H9 (cell line): ENCODE data around the gene PNMT. TPM values are rescaled to one million over a fixed set of nuclear protein-coding genes. Genes with fewer than 3 reads are reported as not detected.

ENCODE experiments used
- DNase-seq: peaks from one replicate; pipeline ENCODE4 v3.0.0-alpha.2; 2017
- H2AFZ ChIP-seq: one replicate; pipeline ENCODE4 v1.6.1; 2013; ENCODE audit warnings: mild to moderate bottlenecking, low read length, control low read depth, moderate library complexity
- H2AK5ac ChIP-seq: 2 replicates; pipeline ENCODE4 v1.6.1; 2013; ENCODE audit warnings: low read length, control low read depth, mixed read lengths; ENCODE audit not compliant: insufficient read length
- H2BK120ac ChIP-seq: one replicate; pipeline ENCODE4 v1.6.1; 2013; ENCODE audit warnings: low read depth, mild to moderate bottlenecking, low read length, control low read depth, inconsistent platforms; ENCODE audit not compliant: poor library complexity, severe bottlenecking
- H2BK12ac ChIP-seq: 2 replicates; pipeline ENCODE4 v1.6.1; 2013; ENCODE audit warnings: low read length, control low read depth, mixed read lengths, low read depth; ENCODE audit not compliant: insufficient read length
- H2BK15ac ChIP-seq: 2 replicates; pipeline ENCODE4 v1.6.1; 2013; ENCODE audit warnings: low read depth, low read length, control low read depth
- H2BK20ac ChIP-seq: one replicate; pipeline ENCODE4 v1.6.1; 2013; ENCODE audit warnings: low read depth, mild to moderate bottlenecking, low read length, control low read depth, inconsistent platforms; ENCODE audit not compliant: poor library complexity, severe bottlenecking
- H2BK5ac ChIP-seq: 2 replicates; pipeline ENCODE4 v1.6.1; 2013; ENCODE audit warnings: low read length, control low read depth, mixed read lengths; ENCODE audit not compliant: insufficient read length
- H3K14ac ChIP-seq: 2 replicates; pipeline ENCODE4 v1.6.1; 2013; ENCODE audit warnings: low read length, control low read depth; ENCODE audit not compliant: insufficient read depth
- H3K18ac ChIP-seq: 2 replicates; pipeline ENCODE4 v1.6.1; 2013; ENCODE audit warnings: low read depth, mild to moderate bottlenecking, mixed read lengths, low read length, control low read depth; ENCODE audit not compliant: insufficient read length
- H3K23ac ChIP-seq: 2 replicates; pipeline ENCODE4 v1.6.1; 2013; ENCODE audit warnings: low read length, control low read depth, mixed read lengths, low read depth; ENCODE audit not compliant: insufficient read length
- H3K23me2 ChIP-seq: 2 replicates; pipeline ENCODE4 v1.6.1; 2013; ENCODE audit warnings: low read depth, mild to moderate bottlenecking, mixed read lengths, low read length, control low read depth; ENCODE audit not compliant: insufficient read length, poor library complexity, severe bottlenecking
- H3K27ac ChIP-seq: 2 replicates; pipeline ENCODE4 v1.5.1; 2013; ENCODE audit warnings: low read length, control low read depth, mixed read lengths, low read depth; ENCODE audit not compliant: insufficient read length
- H3K27me3 ChIP-seq: 2 replicates; pipeline ENCODE4 v1.6.1; 2013; ENCODE audit warnings: low read length, control low read depth, inconsistent platforms; ENCODE audit not compliant: insufficient read depth
- H3K4ac ChIP-seq: 2 replicates; pipeline ENCODE4 v1.6.1; 2013; ENCODE audit warnings: low read depth, mild to moderate bottlenecking, control low read depth, inconsistent platforms, low read length, moderate library complexity
- H3K4me1 ChIP-seq: 2 replicates; pipeline ENCODE4 v1.6.1; 2013; ENCODE audit warnings: low read length, control low read depth, inconsistent platforms; ENCODE audit not compliant: insufficient read depth
- H3K4me2 ChIP-seq: 2 replicates; pipeline ENCODE4 v1.6.1; 2013; ENCODE audit warnings: low read length, control low read depth, mixed read lengths; ENCODE audit not compliant: insufficient read length, insufficient read depth
- H3K56ac ChIP-seq: 2 replicates; pipeline ENCODE4 v1.6.1; 2013; ENCODE audit warnings: low read depth, mild to moderate bottlenecking, mixed read lengths, low read length, control low read depth; ENCODE audit not compliant: insufficient read length
- H3K79me1 ChIP-seq: 2 replicates; pipeline ENCODE4 v1.6.1; 2013; ENCODE audit warnings: low read depth, mild to moderate bottlenecking, moderate library complexity, low read length, control low read depth, inconsistent platforms; ENCODE audit not compliant: insufficient read depth, poor library complexity, severe bottlenecking
- H3K79me2 ChIP-seq: 2 replicates; pipeline ENCODE4 v1.6.1; 2013; ENCODE audit warnings: low read length, control low read depth, inconsistent platforms; ENCODE audit not compliant: insufficient read depth
- H3K9ac ChIP-seq: 2 replicates; pipeline ENCODE4 v1.6.1; 2013; ENCODE audit warnings: low read length, control low read depth, mixed read lengths; ENCODE audit not compliant: insufficient read length; ENCODE audit errors: extremely low read depth
- H3K9me3 ChIP-seq: one replicate; pipeline ENCODE4 v1.6.1; 2013; ENCODE audit warnings: low read depth, low read length, inconsistent platforms; ENCODE audit not compliant: control insufficient read depth
- H3T11ph ChIP-seq: one replicate; pipeline ENCODE4 v1.6.1; 2013; ENCODE audit warnings: mild to moderate bottlenecking, low read length, control low read depth, inconsistent platforms
- H4K20me1 ChIP-seq: one replicate; pipeline ENCODE4 v1.6.1; 2013; ENCODE audit not compliant: control insufficient read depth, insufficient read length, insufficient read depth
- H4K5ac ChIP-seq: 2 replicates; pipeline ENCODE4 v1.6.1; 2013; ENCODE audit warnings: low read depth, mild to moderate bottlenecking, mixed read lengths, low read length, control low read depth; ENCODE audit not compliant: insufficient read length
- H4K8ac ChIP-seq: replicated peaks from 2 replicates; pipeline ENCODE4 v1.6.1; 2013; ENCODE audit warnings: low read length, control low read depth, mixed read lengths, low read depth; ENCODE audit not compliant: insufficient read length
- H4K91ac ChIP-seq: 2 replicates; pipeline ENCODE4 v1.6.1; 2013; ENCODE audit warnings: low read depth, mild to moderate bottlenecking, moderate library complexity, mixed read lengths, low read length, control low read depth; ENCODE audit not compliant: insufficient read length
- H3K27ac Mint-ChIP-seq, 3 experiments: 2 replicates in 2 of 3; 3 replicates in 1 of 3; pipeline ENCODE4 v1.8.0; 2020 to 2021; ENCODE audit warnings: mixed read lengths in 3 of 3, mild to moderate bottlenecking in 1 of 3, moderate library complexity in 1 of 3
- H3K27me3 Mint-ChIP-seq: 2 replicates; pipeline ENCODE4 v1.8.0; 2021; ENCODE audit warnings: low read depth, mild to moderate bottlenecking, moderate library complexity, mixed read lengths
- H3K36me3 Mint-ChIP-seq, 3 experiments: 2 replicates in 2 of 3; 3 replicates in 1 of 3; pipeline ENCODE4 v1.8.0; 2020 to 2021; ENCODE audit warnings: low read depth in 3 of 3, mixed read lengths in 3 of 3; ENCODE audit not compliant: insufficient read depth in 1 of 3
- H3K4me1 Mint-ChIP-seq, 2 experiments: 2 replicates each; pipeline ENCODE4 v1.8.0; 2020; ENCODE audit warnings: mixed read lengths in 2 of 2
- H3K4me3 Mint-ChIP-seq, 2 experiments: 2 replicates in 1 of 2; 3 replicates in 1 of 2; pipeline ENCODE4 v1.8.0; 2020 to 2021; ENCODE audit warnings: mild to moderate bottlenecking in 2 of 2, mixed read lengths in 2 of 2, moderate library complexity in 1 of 2
- H3K9me3 Mint-ChIP-seq, 2 experiments: 2 replicates in 1 of 2; 3 replicates in 1 of 2; pipeline ENCODE4 v1.8.0; 2020; ENCODE audit warnings: mild to moderate bottlenecking in 2 of 2, mixed read lengths in 2 of 2, moderate library complexity in 1 of 2
- WGBS: extraction: QIAGEN DNeasy Blood & Tissue Kit; methylation state at CpG from one replicate; pipeline ENCODE4 v1.1.7; 2013; ENCODE audit warnings: missing lambda C conversion rate, low lambda C conversion rate, mixed read lengths; ENCODE audit not compliant: insufficient read length; ENCODE audit errors: extremely low coverage; 5-methylcytosine and 5-hydroxymethylcytosine counted together
- total RNA-seq: library from RNA; stranded (reverse); gene quantifications from 2 replicates; pipeline ENCODE4 v1.2.1, GENCODE V29; 2021
- TF ChIP-seq, protein P1 (sequence below): fragments of 200-600 bp; sonication (generic); conservative IDR thresholded peaks from 3 replicates; pipeline ENCODE4 v1.8.0; 2021; ENCODE audit warnings: antibody characterized with exemption, mild to moderate bottlenecking

PNMT gene
- total RNA-seq, 1 experiment from 2014 or later: 2.1 TPM

- Histone ChIP-seq H4K20me1 (no peaks in the 10 kb centered on the region), H3K23ac (no peak overlapping the region), H3K18ac (no peak overlapping the region), H3K9ac (no peak overlapping the region), H2BK12ac (no peak overlapping the region), H3K79me2 (no peaks in the 10 kb centered on the region), H2BK120ac (no peak overlapping the region), H3T11ph (no peak overlapping the region), H3K14ac (no peak overlapping the region), H3K27me3 (peaks cover 3% of the 10 kb centered on the region; the same call in 1 of the 2 replicates), H4K8ac (no peak overlapping the region), H2BK5ac (no peak overlapping the region), H4K5ac (no peak overlapping the region), H3K4me1 (peaks cover 3% of the 10 kb centered on the region; the same call in 1 of the 2 replicates), H2BK15ac (no peak overlapping the region), H3K27ac (no peak overlapping the region), H3K56ac (no peak overlapping the region), H3K4me2 (no peak overlapping the region), H2AFZ (no peak overlapping the region), H4K91ac (no peak overlapping the region), H3K79me1 (no peaks in the 10 kb centered on the region), H2AK5ac (no peak overlapping the region), H3K4ac (no peak overlapping the region), H2BK20ac (no peak overlapping the region), H3K9me3 (no peaks in the 10 kb centered on the region), H3K23me2 (peaks cover 6% of the 10 kb centered on the region)
- DNase-seq: no peak
- Mint-ChIP-seq H3K9me3 (no peaks in the 10 kb centered on the region; a peak in 1 of 5 replicates), H3K36me3 (no peaks in the 10 kb centered on the region; a peak in 1 of 7 replicates), H3K27me3 (peaks cover 56% of the 10 kb centered on the region), H3K4me1 (peaks cover 28 to 29% of the 10 kb centered on the region in 2 experiments), H3K27ac (no peak overlapping the region), H3K4me3 (no peak overlapping the region; a peak in 1 of 5 replicates)
- no CpG with 5 or more reads among the region's 4 CpGs for WGBS
- TF ChIP-seq, protein P1, sequence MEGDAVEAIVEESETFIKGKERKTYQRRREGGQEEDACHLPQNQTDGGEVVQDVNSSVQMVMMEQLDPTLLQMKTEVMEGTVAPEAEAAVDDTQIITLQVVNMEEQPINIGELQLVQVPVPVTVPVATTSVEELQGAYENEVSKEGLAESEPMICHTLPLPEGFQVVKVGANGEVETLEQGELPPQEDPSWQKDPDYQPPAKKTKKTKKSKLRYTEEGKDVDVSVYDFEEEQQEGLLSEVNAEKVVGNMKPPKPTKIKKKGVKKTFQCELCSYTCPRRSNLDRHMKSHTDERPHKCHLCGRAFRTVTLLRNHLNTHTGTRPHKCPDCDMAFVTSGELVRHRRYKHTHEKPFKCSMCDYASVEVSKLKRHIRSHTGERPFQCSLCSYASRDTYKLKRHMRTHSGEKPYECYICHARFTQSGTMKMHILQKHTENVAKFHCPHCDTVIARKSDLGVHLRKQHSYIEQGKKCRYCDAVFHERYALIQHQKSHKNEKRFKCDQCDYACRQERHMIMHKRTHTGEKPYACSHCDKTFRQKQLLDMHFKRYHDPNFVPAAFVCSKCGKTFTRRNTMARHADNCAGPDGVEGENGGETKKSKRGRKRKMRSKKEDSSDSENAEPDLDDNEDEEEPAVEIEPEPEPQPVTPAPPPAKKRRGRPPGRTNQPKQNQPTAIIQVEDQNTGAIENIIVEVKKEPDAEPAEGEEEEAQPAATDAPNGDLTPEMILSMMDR: no peak
Observed at GRCh38 chr17:39670746-39671145, 2.5 kb downstream of the PNMT start.
